Skeletal muscle tissue (tissue), 4 donors: ENCODE measurements around the gene DYRK3. TPM values are rescaled to one million over a fixed set of nuclear protein-coding genes. Genes with fewer than 3 reads are reported as not detected.

Source experiments
- H3K27ac ChIP-seq: one replicate; pipeline ENCODE4 v1.7.0; 2013; ENCODE audit warnings: mild to moderate bottlenecking, low read depth, low read length, inconsistent platforms
- H3K27me3 ChIP-seq, 3 donors: one replicate each; pipeline ENCODE4 v1.7.0; 2013; ENCODE audit warnings: low read length in 3 of 3; ENCODE audit not compliant: control insufficient read depth in 3 of 3, insufficient read depth in 3 of 3
- H3K36me3 ChIP-seq, 3 donors: one replicate each; pipeline ENCODE4 v1.7.0; 2013; ENCODE audit warnings: low read length in 3 of 3; ENCODE audit not compliant: control insufficient read depth in 3 of 3, insufficient read depth in 3 of 3
- H3K4me1 ChIP-seq, 3 donors: one replicate each; pipeline ENCODE4 v1.7.0; 2013; ENCODE audit warnings: low read length in 3 of 3, mild to moderate bottlenecking in 3 of 3; ENCODE audit not compliant: control insufficient read depth in 3 of 3, insufficient read depth in 3 of 3
- H3K4me3 ChIP-seq, 3 donors: one replicate each; pipeline ENCODE4 v1.7.0; 2013; ENCODE audit warnings: low read length in 3 of 3
- H3K9ac ChIP-seq, 3 donors: one replicate each; pipeline ENCODE4 v1.7.0; 2013; ENCODE audit warnings: low read length in 3 of 3, mild to moderate bottlenecking in 3 of 3, moderate library complexity in 2 of 3, low read depth in 1 of 3
- H3K9me3 ChIP-seq, 3 donors: one replicate each; pipeline ENCODE4 v1.7.0; 2013; ENCODE audit warnings: low read length in 3 of 3; ENCODE audit not compliant: control insufficient read depth in 3 of 3
- total RNA-seq: library from RNA; depleted of rRNA; stranded (reverse); fragments of >200 nt; gene quantifications from one replicate; pipeline ENCODE4 v1.2.3, GENCODE V29; 2014
- donor health status: Osteomylitis.

The DYRK3 gene
- total RNA-seq, 1 donor from 2014 or later, result 13.0 TPM

DNA sequence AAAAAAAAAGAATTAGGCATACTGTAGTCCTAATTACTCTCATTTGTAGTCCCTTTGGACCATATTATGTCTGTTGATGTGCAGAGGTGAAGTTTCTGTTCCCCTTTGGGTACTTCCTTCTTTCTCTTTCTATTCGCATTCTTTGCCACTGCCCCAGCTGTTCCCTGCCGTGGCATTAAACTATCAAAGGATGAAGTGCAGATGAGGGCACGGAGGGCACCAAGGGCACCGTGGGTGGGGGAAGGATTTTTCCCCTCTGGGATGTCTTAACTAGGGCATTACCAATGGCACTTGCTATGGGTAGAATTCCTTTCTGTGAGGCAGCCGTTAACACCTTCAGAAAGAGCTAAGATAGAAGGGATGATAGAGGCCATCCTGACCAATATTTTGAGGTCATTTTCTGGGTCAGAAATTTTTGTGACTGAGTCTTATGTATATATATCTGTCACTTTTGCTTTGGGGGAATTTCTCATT, 44.4 kb downstream of the DYRK3 start:
- Histone ChIP-seq H3K9ac (no peak overlapping the region), H3K4me3 (no peak overlapping the region), H3K9me3 (no peaks in the 10 kb centered on the region), H3K27me3 (no peaks in the 10 kb centered on the region), H3K36me3 (no peaks in the 10 kb centered on the region), H3K27ac (no peak overlapping the region), H3K4me1 (peaks cover 6 to 22% (median 13%) of the 10 kb centered on the region in 3 donors)

DNA sequence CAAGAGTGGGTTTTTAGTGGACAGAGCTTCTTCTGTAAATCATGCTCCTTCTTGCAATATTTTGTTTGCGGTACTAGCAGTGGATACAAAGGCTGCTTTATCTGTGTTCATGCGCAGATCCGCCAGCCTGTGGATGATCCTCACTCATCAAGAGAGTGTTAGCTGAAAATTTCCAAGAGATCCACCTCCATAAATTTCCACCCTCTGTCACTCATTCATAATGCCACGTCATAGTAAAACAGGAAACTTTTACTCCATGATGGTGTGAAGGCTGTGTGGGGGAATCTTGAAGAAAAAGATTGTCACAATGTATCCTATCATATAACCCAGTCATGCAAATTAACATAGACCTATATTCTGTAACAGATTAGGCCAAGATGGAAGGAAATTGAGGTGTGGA, 44.9 kb downstream of the DYRK3 start:
- H3K27ac ChIP-seq, result no peak overlapping the region
- no peaks in the 10 kb centered on the region for H3K27me3 ChIP-seq
- peaks cover under 1 to 17% (median 9%) of the 10 kb centered on the region in 3 donors for H3K4me1 ChIP-seq
- no peak overlapping the region for H3K9ac ChIP-seq
- no peaks in the 10 kb centered on the region for H3K9me3 ChIP-seq
- H3K4me3 ChIP-seq, result no peak overlapping the region
- H3K36me3 ChIP-seq, result no peaks in the 10 kb centered on the region

DNA sequence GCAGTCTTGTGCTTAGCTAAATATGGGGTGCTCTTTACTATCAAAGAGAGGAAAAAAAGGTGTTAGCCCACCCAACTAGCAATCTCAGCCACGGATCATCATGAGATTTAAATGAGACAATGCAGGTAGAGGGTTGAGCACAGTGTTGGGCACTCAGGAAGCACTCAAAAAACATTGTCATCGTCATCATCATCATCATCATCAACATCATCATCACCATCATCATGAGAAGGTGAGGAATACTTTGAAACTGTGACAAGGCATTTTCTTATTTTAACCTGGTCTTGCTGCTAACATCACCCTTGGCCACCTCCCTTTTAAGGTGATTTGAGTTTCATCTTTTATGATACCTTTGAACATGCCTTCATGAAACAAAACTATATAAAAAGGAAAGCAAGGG, 46.0 kb downstream of the DYRK3 start:
- no peaks in the 10 kb centered on the region for H3K9me3 ChIP-seq
- no peaks in the 10 kb centered on the region for H3K36me3 ChIP-seq
- peaks cover 0 to 15% (median 9%) of the 10 kb centered on the region in 3 donors for H3K4me1 ChIP-seq
- no peak overlapping the region for H3K27ac ChIP-seq
- H3K9ac ChIP-seq, result no peak overlapping the region
- no peak overlapping the region for H3K4me3 ChIP-seq
- no peaks in the 10 kb centered on the region for H3K27me3 ChIP-seq

DNA sequence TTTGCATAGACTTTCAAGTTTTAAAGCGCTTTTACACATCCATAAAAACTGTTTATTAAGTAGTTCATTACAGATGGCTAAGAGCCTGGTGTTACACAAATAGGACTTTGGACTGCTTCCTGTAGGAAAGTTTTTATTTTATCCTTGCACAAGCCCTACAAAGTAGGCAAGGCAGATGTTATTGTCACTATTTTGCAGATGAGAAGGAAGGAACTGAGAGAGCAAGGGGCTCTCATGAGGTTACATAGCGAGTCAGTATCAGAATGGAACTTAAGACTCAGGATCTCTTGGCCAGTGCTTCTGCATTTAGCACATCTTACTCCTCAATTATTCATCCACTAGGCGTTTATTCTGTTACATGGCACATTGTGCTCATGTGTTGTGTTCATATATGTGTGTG, 46.8 kb downstream of the DYRK3 start:
- Histone ChIP-seq H3K9me3 (no peaks in the 10 kb centered on the region), H3K27me3 (no peaks in the 10 kb centered on the region), H3K9ac (no peak overlapping the region), H3K27ac (no peak overlapping the region), H3K36me3 (no peaks in the 10 kb centered on the region), H3K4me3 (no peak overlapping the region), H3K4me1 (peaks cover under 1 to 18% (median 12%) of the 10 kb centered on the region in 3 donors)

DNA sequence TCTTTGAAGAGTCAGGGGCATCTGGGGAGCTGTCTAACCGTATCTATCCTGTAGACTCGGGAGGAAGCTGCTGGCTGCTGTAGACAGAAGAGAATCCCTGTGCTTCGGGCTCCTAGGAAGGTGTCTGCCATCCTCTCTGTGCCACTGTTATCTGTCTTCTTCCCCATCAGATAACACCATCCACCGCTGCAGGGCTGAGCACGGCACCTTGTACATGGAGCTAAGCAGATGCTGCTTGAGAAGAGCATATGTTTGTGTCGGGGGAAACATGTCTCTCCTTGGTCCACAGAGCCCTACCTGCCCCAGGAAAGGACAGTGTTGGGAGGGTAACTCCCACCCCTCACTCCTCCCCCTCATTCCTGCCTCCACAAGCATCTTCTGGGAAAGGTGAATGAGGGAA, 48.0 kb downstream of the DYRK3 start:
- H3K9ac ChIP-seq, result peak overlapping the region in 1 of 3 donors; percentile 9
- no peak overlapping the region for H3K27ac ChIP-seq
- H3K4me3 ChIP-seq, result no peak overlapping the region
- peaks cover 13 to 28% (median 22%) of the 10 kb centered on the region in 3 donors for H3K4me1 ChIP-seq
- no peaks in the 10 kb centered on the region for H3K27me3 ChIP-seq
- H3K36me3 ChIP-seq, result no peaks in the 10 kb centered on the region
- no peaks in the 10 kb centered on the region for H3K9me3 ChIP-seq

DNA sequence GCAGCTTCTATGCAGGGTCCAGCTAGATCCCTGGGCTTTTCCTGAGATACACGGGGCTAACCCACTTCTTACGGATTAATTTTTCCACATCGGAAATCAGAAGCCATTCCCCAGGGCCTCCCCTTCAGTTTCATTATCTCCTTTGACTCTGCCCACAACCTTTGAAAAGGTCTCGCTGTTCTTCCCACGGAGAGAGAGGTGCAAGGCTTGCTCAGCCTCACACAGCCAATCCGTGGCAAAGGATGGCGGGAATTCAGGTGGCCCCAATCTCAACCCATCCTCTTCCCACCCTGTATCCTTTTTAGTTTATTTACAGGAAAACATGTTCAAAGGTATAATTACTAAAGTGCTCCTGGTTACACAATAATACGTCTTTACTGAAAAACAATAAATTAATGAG, 48.7 kb downstream of the DYRK3 start:
- Histone ChIP-seq H3K27me3 (no peaks in the 10 kb centered on the region), H3K4me3 (peak overlapping the region; percentile 30 to 84 (median 63)), H3K9me3 (no peaks in the 10 kb centered on the region), H3K9ac (no peak overlapping the region), H3K27ac (no peak overlapping the region), H3K4me1 (peaks cover 20 to 35% (median 28%) of the 10 kb centered on the region in 3 donors), H3K36me3 (no peaks in the 10 kb centered on the region)

DNA sequence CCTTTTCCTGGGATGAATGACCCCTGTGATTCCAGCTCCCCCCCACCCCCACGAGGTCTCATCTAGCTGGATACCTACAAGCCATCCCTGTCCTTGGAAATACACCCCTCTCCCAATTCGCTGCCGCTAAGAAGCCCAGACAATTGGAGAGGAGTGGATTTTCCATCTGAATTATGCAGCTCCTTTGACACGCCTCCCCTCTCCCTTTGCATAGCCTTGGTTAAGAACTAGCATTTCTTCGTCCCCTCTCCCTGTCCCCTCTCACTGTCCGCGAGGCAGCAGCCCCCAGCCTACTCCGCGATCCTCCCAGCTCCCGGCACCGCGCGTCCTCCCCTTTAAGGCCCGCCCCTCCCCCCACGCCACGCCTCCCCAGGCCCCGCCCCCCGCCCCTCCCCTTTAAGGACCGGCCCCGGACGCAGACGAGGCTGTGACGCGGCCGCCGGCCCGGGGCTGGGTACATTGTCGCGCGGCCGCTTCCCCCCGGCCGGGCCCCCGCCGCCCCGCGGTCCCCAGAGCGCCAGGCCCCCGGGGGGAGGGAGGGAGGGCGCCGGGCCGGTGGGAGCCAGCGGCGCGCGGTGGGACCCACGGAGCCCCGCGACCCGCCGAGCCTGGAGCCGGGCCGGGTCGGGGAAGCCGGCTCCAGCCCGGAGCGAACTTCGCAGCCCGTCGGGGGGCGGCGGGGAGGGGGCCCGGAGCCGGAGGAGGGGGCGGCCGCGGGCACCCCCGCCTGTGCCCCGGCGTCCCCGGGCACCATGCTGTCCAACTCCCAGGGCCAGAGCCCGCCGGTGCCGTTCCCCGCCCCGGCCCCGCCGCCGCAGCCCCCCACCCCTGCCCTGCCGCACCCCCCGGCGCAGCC, 49.4 kb downstream of the DYRK3 start, which contains the start of gene MAPKAPK2:
Gene MAPKAPK2 (plus strand): TSS at position 428 of the 856 bp plus-strand sequence. CDS start 325 bp downstream, at position 753.
- Histone ChIP-seq H3K4me3 (peak within 1 kb of the TSS; percentile 81 to 92 (median 84)), H3K9me3 (no peaks in the 10 kb centered on the region), H3K9ac (peak within 1 kb of the TSS; percentile 92 to 98 (median 93)), H3K27me3 (no peaks in the 10 kb centered on the region), H3K4me1 (peaks cover 26 to 41% (median 35%) of the 10 kb centered on the region in 3 donors), H3K27ac (peak within 1 kb of the TSS; percentile 98), H3K36me3 (no peaks in the 10 kb centered on the region)

DNA sequence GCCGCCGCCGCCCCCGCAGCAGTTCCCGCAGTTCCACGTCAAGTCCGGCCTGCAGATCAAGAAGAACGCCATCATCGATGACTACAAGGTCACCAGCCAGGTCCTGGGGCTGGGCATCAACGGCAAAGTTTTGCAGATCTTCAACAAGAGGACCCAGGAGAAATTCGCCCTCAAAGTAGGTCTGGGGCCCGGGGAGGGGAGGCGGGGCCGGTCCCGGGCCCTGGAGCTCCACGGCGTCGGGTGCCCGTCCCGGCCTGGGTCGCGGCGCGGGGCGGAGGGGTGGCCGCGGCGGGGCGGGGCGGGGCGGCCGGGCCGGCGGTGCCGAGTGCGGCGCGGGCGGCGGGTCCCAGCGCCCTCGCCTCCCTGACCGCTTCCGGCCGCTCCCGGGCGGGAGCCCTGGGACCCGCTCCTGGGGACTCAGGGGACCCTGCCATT, 50.0 kb downstream of the DYRK3 start:
- peak overlapping the region; percentile 98 for H3K27ac ChIP-seq
- H3K9me3 ChIP-seq, result no peaks in the 10 kb centered on the region
- peaks cover 33 to 48% (median 42%) of the 10 kb centered on the region in 3 donors for H3K4me1 ChIP-seq
- H3K36me3 ChIP-seq, result no peaks in the 10 kb centered on the region
- peak overlapping the region; percentile 92 to 98 (median 93) for H3K9ac ChIP-seq
- no peaks in the 10 kb centered on the region for H3K27me3 ChIP-seq
- H3K4me3 ChIP-seq, result peak overlapping the region; percentile 81 to 92 (median 84)

DNA sequence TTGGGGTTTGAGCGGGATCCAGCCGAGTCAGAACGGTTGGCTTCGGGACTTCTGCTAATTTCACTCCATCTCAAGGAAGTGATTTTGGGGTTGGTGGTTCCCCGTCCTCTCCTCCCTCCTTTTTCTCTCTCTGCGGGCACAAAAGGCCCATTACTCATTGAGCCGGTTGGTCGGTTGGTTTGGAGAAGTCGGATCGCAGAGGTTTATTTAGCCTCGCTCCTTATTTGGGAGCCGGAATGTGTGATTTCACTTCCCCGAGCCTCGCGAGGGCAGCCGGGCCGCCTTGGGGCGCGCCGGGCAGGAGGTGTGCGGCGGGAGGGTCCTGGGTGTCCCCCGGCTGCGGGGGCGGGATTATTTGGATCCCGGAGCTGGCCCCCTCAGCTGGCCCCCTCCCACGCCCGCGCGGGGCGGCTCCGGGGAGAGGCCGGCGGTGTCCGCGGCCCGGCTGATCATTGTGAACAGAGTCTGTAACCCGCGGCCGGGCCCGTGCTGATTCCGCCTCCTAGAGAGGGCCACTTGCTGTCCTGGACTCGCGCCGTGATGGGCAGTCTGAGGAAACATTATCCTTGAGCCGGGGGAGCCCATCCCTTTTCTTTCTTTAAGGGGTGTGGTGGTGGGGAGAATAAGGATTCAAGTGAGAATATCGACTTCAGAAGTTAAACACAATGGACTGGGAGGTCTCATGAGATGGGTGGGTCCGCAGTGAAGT, 50.6 kb downstream of the DYRK3 start:
- H3K4me1 ChIP-seq, result peaks cover 38 to 53% (median 47%) of the 10 kb centered on the region in 3 donors

More for the DNA sequence above, 50.6 kb downstream of the DYRK3 start:
- H3K27ac ChIP-seq, result peak overlapping the region; percentile 98
- peak overlapping the region; percentile 81 to 92 (median 84) for H3K4me3 ChIP-seq
- H3K9ac ChIP-seq, result peak overlapping the region; percentile 92 to 98 (median 93)
- no peaks in the 10 kb centered on the region for H3K36me3 ChIP-seq
- no peaks in the 10 kb centered on the region for H3K9me3 ChIP-seq
- H3K27me3 ChIP-seq, result no peaks in the 10 kb centered on the region
